ENCODE results near the gene OCSTAMP. TPM values are rescaled to one million over a fixed set of nuclear protein-coding genes. Genes with fewer than 3 reads are reported as not detected.

The OCSTAMP gene
- total RNA-seq, 1 donor from 2014 or later = not detected

DNA sequence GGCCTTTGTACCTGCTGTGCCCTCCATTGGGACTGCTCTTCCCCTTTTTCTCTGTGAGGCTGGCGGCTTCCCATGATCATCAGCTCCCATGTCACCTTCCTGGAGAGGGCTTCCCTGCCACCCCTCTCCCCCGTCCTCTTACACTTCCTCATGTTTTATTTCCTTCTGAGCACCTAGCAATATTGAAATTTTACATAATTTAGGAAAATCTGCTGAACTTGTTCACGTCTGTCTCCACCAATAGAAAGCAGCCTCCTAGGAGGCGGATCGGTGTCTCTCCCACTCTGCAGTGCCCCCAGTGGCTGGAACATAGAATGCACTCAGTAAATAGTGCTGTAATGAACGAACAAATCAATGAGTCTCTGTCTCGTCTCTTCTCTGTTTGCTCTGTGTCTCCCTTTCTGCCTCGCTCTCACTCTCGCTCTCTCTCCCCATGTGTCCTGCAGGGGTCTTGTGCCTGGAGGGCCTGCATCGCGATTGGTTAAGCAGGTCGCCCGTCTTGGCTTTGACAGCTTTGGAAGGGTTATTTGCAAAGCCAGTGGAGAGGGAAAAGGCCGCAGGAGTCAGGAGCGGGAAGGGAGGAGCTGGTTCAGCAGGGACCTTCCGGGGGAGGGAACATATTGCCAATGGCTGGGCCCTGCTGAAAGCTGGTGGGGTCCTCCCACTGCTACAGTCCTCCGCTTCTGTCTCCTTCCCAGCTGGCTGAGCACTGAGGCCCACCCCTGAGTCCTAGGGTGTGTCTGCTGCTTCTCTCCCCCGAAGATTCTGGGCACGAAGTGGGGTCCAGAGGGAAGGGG is 12.1 kb upstream of the OCSTAMP start:
- DNase-seq (ENCODE audit: low spot score, unreplicated experiment) = peak; percentile 53
- Mint-ChIP-seq H3K4me3 (ENCODE audit: low read depth) (no peak overlapping the region), H3K27ac (no peak overlapping the region), H3K4me1 (ENCODE audit: low read depth) (peaks cover 2% of the 10 kb centered on the region), H3K27me3 (peaks cover 1% of the 10 kb centered on the region), H3K36me3 (ENCODE audit: insufficient read depth) (no peaks in the 10 kb centered on the region), H3K9me3 (ENCODE audit: low read depth) (no peaks in the 10 kb centered on the region)
- TF ChIP-seq, protein P1, sequence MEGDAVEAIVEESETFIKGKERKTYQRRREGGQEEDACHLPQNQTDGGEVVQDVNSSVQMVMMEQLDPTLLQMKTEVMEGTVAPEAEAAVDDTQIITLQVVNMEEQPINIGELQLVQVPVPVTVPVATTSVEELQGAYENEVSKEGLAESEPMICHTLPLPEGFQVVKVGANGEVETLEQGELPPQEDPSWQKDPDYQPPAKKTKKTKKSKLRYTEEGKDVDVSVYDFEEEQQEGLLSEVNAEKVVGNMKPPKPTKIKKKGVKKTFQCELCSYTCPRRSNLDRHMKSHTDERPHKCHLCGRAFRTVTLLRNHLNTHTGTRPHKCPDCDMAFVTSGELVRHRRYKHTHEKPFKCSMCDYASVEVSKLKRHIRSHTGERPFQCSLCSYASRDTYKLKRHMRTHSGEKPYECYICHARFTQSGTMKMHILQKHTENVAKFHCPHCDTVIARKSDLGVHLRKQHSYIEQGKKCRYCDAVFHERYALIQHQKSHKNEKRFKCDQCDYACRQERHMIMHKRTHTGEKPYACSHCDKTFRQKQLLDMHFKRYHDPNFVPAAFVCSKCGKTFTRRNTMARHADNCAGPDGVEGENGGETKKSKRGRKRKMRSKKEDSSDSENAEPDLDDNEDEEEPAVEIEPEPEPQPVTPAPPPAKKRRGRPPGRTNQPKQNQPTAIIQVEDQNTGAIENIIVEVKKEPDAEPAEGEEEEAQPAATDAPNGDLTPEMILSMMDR (IDR thresholded peaks at IDR 0.05; ENCODE audit: unreplicated experiment) = peak; percentile 93

DNA sequence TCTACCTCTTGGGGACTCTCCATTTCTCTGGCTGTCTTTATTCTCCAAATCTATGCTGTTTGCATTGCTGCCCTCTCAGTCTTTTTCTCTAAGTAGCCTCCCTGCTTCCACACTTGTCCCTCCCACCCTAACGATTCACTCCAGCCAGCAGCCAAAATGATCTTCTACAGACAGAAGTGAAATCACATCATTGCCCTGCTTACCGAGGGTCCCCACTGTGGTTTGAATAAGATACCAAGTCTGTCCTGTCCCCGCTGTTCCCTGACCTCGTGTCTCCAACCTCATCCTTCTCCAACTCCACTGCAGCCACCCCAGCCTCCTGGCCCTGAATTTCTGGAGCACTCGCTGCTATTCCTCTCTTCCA is 11.5 kb upstream of the OCSTAMP start:
- TF ChIP-seq, protein P1 (IDR thresholded peaks at IDR 0.05; ENCODE audit: unreplicated experiment) = no peak
- Mint-ChIP-seq H3K4me1 (ENCODE audit: low read depth) (peaks cover 2% of the 10 kb centered on the region), H3K9me3 (ENCODE audit: low read depth) (no peaks in the 10 kb centered on the region), H3K36me3 (ENCODE audit: insufficient read depth) (no peaks in the 10 kb centered on the region), H3K4me3 (ENCODE audit: low read depth) (no peak overlapping the region), H3K27me3 (peaks cover 3% of the 10 kb centered on the region), H3K27ac (no peak overlapping the region)
- no peak for DNase-seq (ENCODE audit: low spot score, unreplicated experiment)

DNA sequence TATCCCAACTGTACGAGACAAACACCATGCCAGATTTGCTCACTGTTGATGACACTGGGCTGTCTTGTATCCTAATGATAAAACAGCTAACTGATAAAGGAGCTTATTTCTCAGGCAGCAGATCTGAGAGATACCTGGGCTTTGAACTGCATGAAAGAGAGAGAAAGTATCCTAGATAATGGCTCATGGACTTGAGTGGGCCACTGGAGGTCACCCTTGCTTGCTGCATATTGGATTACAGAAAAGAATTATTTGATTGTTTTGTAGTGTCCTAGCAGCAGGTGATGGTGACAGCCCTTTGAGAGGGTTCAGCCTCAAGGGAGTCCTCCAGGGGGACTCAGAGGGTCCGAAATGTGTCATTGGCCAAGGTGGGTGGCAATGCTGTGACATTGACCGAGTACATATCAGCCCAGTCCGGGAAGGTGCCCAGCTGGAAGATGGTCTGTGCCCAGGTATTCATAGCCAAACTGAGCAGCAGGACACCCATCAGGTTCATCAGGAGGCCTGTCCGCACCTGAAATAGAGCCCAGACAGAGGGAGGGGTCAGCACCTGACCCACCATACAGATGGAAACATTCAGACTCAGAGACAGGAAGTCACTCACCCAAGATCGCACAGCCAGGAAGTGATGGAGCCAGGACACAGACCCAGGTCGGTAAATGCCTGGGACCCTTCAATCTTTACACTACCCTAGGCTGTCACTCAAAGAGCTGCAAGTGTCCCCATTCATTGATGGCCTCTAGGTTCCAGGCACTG is 9.4 kb upstream of the OCSTAMP start:
- no peak overlapping the region for H3K4me3 Mint-ChIP-seq (ENCODE audit: low read depth)
- H3K36me3 Mint-ChIP-seq (ENCODE audit: insufficient read depth) = no peaks in the 10 kb centered on the region
- no peak overlapping the region for H3K27ac Mint-ChIP-seq
- H3K27me3 Mint-ChIP-seq = peaks cover 3% of the 10 kb centered on the region
- no peaks in the 10 kb centered on the region for H3K4me1 Mint-ChIP-seq (ENCODE audit: low read depth)
- DNase-seq (ENCODE audit: low spot score, unreplicated experiment) = no peak
- H3K9me3 Mint-ChIP-seq (ENCODE audit: low read depth) = no peaks in the 10 kb centered on the region
- TF ChIP-seq, protein P1 (IDR thresholded peaks at IDR 0.05; ENCODE audit: unreplicated experiment) = no peak

DNA sequence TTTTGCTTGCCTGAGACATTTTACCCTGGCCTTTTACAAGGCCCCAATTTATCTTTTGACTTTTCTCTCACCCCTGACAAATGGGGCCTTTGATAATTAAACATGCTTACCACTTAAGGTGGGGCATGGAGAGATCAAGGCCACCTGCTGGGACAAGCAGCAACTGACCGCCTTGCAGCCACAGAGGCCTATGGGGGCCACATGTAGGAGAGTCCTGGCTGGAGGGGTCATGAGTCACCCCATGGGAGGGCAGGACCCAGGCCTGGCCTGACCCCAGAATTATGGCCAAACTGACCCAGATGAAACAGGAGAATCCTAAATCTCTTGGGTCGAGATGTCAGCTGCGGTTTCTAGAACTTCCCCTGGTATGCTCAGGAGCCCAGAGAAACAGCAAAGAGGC is 8.5 kb upstream of the OCSTAMP start:
- Mint-ChIP-seq H3K27ac (no peak overlapping the region), H3K36me3 (ENCODE audit: insufficient read depth) (no peaks in the 10 kb centered on the region), H3K4me1 (ENCODE audit: low read depth) (no peaks in the 10 kb centered on the region), H3K4me3 (ENCODE audit: low read depth) (no peak overlapping the region), H3K9me3 (ENCODE audit: low read depth) (no peaks in the 10 kb centered on the region), H3K27me3 (peaks cover 3% of the 10 kb centered on the region)
- TF ChIP-seq, protein P1 (IDR thresholded peaks at IDR 0.05; ENCODE audit: unreplicated experiment) = no peak
- no peak for DNase-seq (ENCODE audit: low spot score, unreplicated experiment)

DNA sequence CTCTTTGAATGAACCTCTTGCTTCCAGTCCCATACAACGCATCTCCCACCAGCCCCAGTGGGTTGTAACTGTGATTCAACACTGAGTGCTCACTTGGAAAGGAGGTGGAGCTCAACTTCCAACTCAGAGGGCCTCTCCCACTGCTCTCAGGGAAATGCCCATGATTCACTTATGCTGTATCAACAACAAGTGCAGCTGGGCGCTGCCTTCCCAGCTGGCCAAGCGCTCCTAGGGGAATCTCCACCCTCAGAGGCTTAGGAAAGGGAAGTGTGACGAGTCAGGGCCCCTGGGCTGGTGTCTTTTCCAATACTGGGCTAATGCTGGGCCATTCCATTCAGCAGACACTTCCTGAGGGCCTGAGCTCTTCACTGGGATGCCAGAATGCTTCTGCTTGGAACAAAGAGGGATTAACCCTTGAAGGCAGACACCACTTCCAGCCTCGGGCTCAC is 8.1 kb upstream of the OCSTAMP start:
- no peaks in the 10 kb centered on the region for H3K36me3 Mint-ChIP-seq (ENCODE audit: insufficient read depth)
- DNase-seq (ENCODE audit: low spot score, unreplicated experiment) = no peak
- H3K27me3 Mint-ChIP-seq = peaks cover 3% of the 10 kb centered on the region
- TF ChIP-seq, protein P1 (IDR thresholded peaks at IDR 0.05; ENCODE audit: unreplicated experiment) = no peak
- no peaks in the 10 kb centered on the region for H3K9me3 Mint-ChIP-seq (ENCODE audit: low read depth)
- H3K4me1 Mint-ChIP-seq (ENCODE audit: low read depth) = no peaks in the 10 kb centered on the region
- no peak overlapping the region for H3K27ac Mint-ChIP-seq
- H3K4me3 Mint-ChIP-seq (ENCODE audit: low read depth) = no peak overlapping the region
